OCI-LY1 (cell line): ENCODE measurements around the gene MMADHC.

ENCODE experiments used
- H2AFZ ChIP-seq: fragments of 200-600 bp; sonication (generic), shearing (Covaris generic); 2 replicates; pipeline ENCODE4 v1.6.0; 2014; ENCODE audit warnings: antibody characterized with exemption, mild to moderate bottlenecking, low read length
- H3F3A ChIP-seq: fragments of 200-600 bp; sonication (generic), shearing (Covaris generic); 2 replicates; pipeline ENCODE4 v1.6.0; 2014; ENCODE audit warnings: mild to moderate bottlenecking, antibody characterized with exemption, low read length, moderate library complexity; ENCODE audit not compliant: insufficient read depth
- H3K27ac ChIP-seq: fragments of 200-600 bp; sonication (generic); 2 replicates; pipeline ENCODE4 v1.5.1; 2014; ENCODE audit warnings: low read length, mixed run types, mild to moderate bottlenecking, low read depth; ENCODE audit not compliant: poor library complexity, severe bottlenecking
- H3K27me3 ChIP-seq: fragments of 200-600 bp; sonication (generic); 2 replicates; pipeline ENCODE4 v1.6.0; 2014; ENCODE audit warnings: antibody characterized with exemption, mild to moderate bottlenecking, low read length, moderate library complexity; ENCODE audit not compliant: insufficient read depth
- H3K36me3 ChIP-seq: fragments of 200-600 bp; sonication (generic); 2 replicates; pipeline ENCODE4 v1.6.1; 2014; ENCODE audit warnings: mild to moderate bottlenecking, antibody characterized with exemption, low read length, moderate library complexity, mixed read lengths; ENCODE audit not compliant: insufficient read depth
- H3K4me1 ChIP-seq: fragments of 200-600 bp; sonication (generic); 2 replicates; pipeline ENCODE4 v1.5.1; 2014; ENCODE audit warnings: mild to moderate bottlenecking, low read length, moderate library complexity; ENCODE audit not compliant: insufficient read depth, severe bottlenecking
- H3K4me2 ChIP-seq: fragments of 200-600 bp; sonication (generic), shearing (Covaris generic); 2 replicates; pipeline ENCODE4 v1.6.1; 2014; ENCODE audit warnings: low read length
- H3K4me3 ChIP-seq: fragments of 200-600 bp; sonication (generic); 2 replicates; pipeline ENCODE4 v1.5.1; 2014; ENCODE audit warnings: low read length, low read depth, mild to moderate bottlenecking, mixed read lengths; ENCODE audit not compliant: poor library complexity, severe bottlenecking
- H3K79me2 ChIP-seq: fragments of 200-600 bp; shearing (Covaris generic); 2 replicates; pipeline ENCODE4 v1.6.1; 2016; ENCODE audit warnings: mixed run types, low read length, mixed read lengths; ENCODE audit not compliant: insufficient read depth
- H3K9ac ChIP-seq: fragments of 200-600 bp; sonication (generic), shearing (Covaris generic); 2 replicates; pipeline ENCODE4 v1.6.1; 2014; ENCODE audit warnings: mild to moderate bottlenecking, low read length, mixed read lengths
- H3K9me2 ChIP-seq: fragments of 200-600 bp; sonication (generic), shearing (Covaris generic); 2 replicates; pipeline ENCODE4 v1.6.1; 2014; ENCODE audit warnings: low read depth, mild to moderate bottlenecking, low read length, mixed read lengths
- H3K9me3 ChIP-seq: fragments of 200-600 bp; shearing (Covaris generic); 2 replicates; pipeline ENCODE4 v1.6.1; 2014; ENCODE audit warnings: low read length, mixed read lengths
- H4K20me1 ChIP-seq: fragments of 200-600 bp; sonication (generic), shearing (Covaris generic); 2 replicates; pipeline ENCODE4 v1.6.0; 2016; ENCODE audit warnings: mild to moderate bottlenecking, low read length; ENCODE audit not compliant: insufficient read depth
- CTCF ChIP-seq: fragments of 200-600 bp; sonication (generic), shearing (Covaris generic); IDR thresholded peaks from 2 replicates; pipeline ENCODE4 v1.5.1; 2017; ENCODE audit warnings: mild to moderate bottlenecking, antibody characterized with exemption, low read length, moderate library complexity, mixed read lengths
- EZH2 ChIP-seq: fragments of 200-600 bp; sonication (generic), shearing (Covaris generic); IDR thresholded peaks from 2 replicates; pipeline ENCODE4 v1.8.0; 2017; ENCODE audit warnings: borderline replicate concordance, mixed run types, mild to moderate bottlenecking, antibody characterized with exemption, low read length, moderate library complexity, mixed read lengths

The MMADHC gene

GRCh38 chr2:149601141-149601796, 13.7 kb upstream of the MMADHC start:
- H4K20me1 ChIP-seq, result no peaks in the 10 kb centered on the region
- no peaks in the 10 kb centered on the region for H3K36me3 ChIP-seq
- no peak overlapping the region for H3K4me2 ChIP-seq
- TF ChIP-seq EZH2 (no peak), CTCF (no peak)
- no peaks in the 10 kb centered on the region for H3K79me2 ChIP-seq
- H3K27ac ChIP-seq, result no peak overlapping the region
- no peaks in the 10 kb centered on the region for H3K4me1 ChIP-seq
- H3K4me3 ChIP-seq, result no peak overlapping the region
- no peaks in the 10 kb centered on the region for H3K27me3 ChIP-seq
- no peak overlapping the region for H3K9ac ChIP-seq
- no peaks in the 10 kb centered on the region for H3K9me2 ChIP-seq
- H2AFZ ChIP-seq, result no peak overlapping the region
- 0 out of 2 replicates have a peak, but pooled peaks cover 5% of the 10 kb centered on the region for H3K9me3 ChIP-seq
- H3F3A ChIP-seq, result no peaks in the 10 kb centered on the region

- no peak overlapping the region for H3K9ac ChIP-seq
- H2AFZ ChIP-seq, result no peak overlapping the region
- H3K4me3 ChIP-seq, result no peak overlapping the region
- H3K27me3 ChIP-seq, result no peaks in the 10 kb centered on the region
- H3K9me2 ChIP-seq, result no peaks in the 10 kb centered on the region
- H3K36me3 ChIP-seq, result no peaks in the 10 kb centered on the region
- TF ChIP-seq CTCF, result peak; percentile 81
- no peak for TF ChIP-seq EZH2
- H3K27ac ChIP-seq, result no peak overlapping the region
- no peaks in the 10 kb centered on the region for H3K4me1 ChIP-seq
- no peaks in the 10 kb centered on the region for H4K20me1 ChIP-seq
- H3K4me2 ChIP-seq, result no peak overlapping the region
- no peaks in the 10 kb centered on the region for H3F3A ChIP-seq
- H3K9me3 ChIP-seq, result 0 out of 2 replicates have a peak, but pooled peaks cover 5% of the 10 kb centered on the region
- H3K79me2 ChIP-seq, result no peaks in the 10 kb centered on the region
These were observed 10.2 kb upstream of the MMADHC start for GRCh38 chr2:149597668-149598326.

- no peak overlapping the region for H3K4me3 ChIP-seq
- H3K4me1 ChIP-seq, result no peaks in the 10 kb centered on the region
- H4K20me1 ChIP-seq, result no peaks in the 10 kb centered on the region
- no peak overlapping the region for H3K4me2 ChIP-seq
- H3K9me3 ChIP-seq, result 0 out of 2 replicates have a peak, but pooled peaks cover 5% of the 10 kb centered on the region
- no peaks in the 10 kb centered on the region for H3F3A ChIP-seq
- no peaks in the 10 kb centered on the region for H3K27me3 ChIP-seq
- H3K9ac ChIP-seq, result no peak overlapping the region
- no peaks in the 10 kb centered on the region for H3K79me2 ChIP-seq
- H3K9me2 ChIP-seq, result no peaks in the 10 kb centered on the region
- no peak overlapping the region for H2AFZ ChIP-seq
- no peak overlapping the region for H3K27ac ChIP-seq
- no peaks in the 10 kb centered on the region for H3K36me3 ChIP-seq
- no peak for TF ChIP-seq CTCF
- no peak for TF ChIP-seq EZH2
These were observed 9.6 kb upstream of the MMADHC start for GRCh38 chr2:149597050-149597667.
